WTC11 (cell line): Measurements from ENCODE around the gene ZNF367. TPM values are rescaled to one million over a fixed set of nuclear protein-coding genes. Genes with fewer than 3 reads are reported as not detected.

Experiments
- ATAC-seq: fragments of 200-7000 bp; cut with Tn5 transposase; 2 replicates; pipeline ENCODE4 v1.10.0; 2021; ENCODE audit warnings: mild to moderate bottlenecking, moderate library complexity
- CTCF ChIA-PET: fragments of 300-600 bp; sonication (Branson Sonifier 250); formaldehyde crosslinking; loops from one replicate; lab custom pipeline; 2021; ENCODE audit warnings: antibody characterized with exemption; lab: Charles Lee
- POLR2A ChIA-PET: fragments of 350-600 bp; sonication (Branson Sonifier 250); formaldehyde crosslinking; loops from one replicate; lab custom pipeline; 2021; ENCODE audit warnings: antibody characterized with exemption; lab: Charles Lee
- DNase-seq: peaks from one replicate; pipeline ENCODE4 v3.0.0; 2021; ENCODE audit warnings: low spot score
- H3K27ac Mint-ChIP-seq: 2 replicates; pipeline ENCODE4 v1.8.0; 2021; ENCODE audit warnings: mixed read lengths
- H3K27me3 Mint-ChIP-seq: 2 replicates; pipeline ENCODE4 v1.8.0; 2021; ENCODE audit warnings: low read depth, mild to moderate bottlenecking, moderate library complexity, mixed read lengths
- H3K36me3 Mint-ChIP-seq: 2 replicates; pipeline ENCODE4 v1.8.0; 2021; ENCODE audit warnings: mixed read lengths
- H3K4me1 Mint-ChIP-seq: 2 replicates; pipeline ENCODE4 v1.8.0; 2022; ENCODE audit warnings: mixed read lengths
- H3K4me3 Mint-ChIP-seq: 2 replicates; pipeline ENCODE4 v1.8.0; 2021; ENCODE audit warnings: mild to moderate bottlenecking, moderate library complexity, mixed read lengths
- H3K9me3 Mint-ChIP-seq: 2 replicates; pipeline ENCODE4 v1.8.0; 2021; ENCODE audit warnings: mixed read lengths
- AFF4 ChIP-seq: sonication (generic); formaldehyde crosslinking; IDR thresholded peaks from 2 replicates; pipeline ENCODE4 v1.8.1; 2023; ENCODE audit warnings: mild to moderate bottlenecking, missing genetic modification reagents, borderline replicate concordance
- ARID4B ChIP-seq: sonication (generic); formaldehyde crosslinking; IDR thresholded peaks from 2 replicates; pipeline ENCODE4 v1.8.0; 2023; ENCODE audit warnings: missing genetic modification reagents, mild to moderate bottlenecking, borderline replicate concordance
- ELF4 ChIP-seq: sonication (generic); formaldehyde crosslinking; IDR thresholded peaks from 2 replicates; pipeline ENCODE4 v1.8.1; 2022; ENCODE audit warnings: low read depth, mild to moderate bottlenecking, moderate library complexity, missing genetic modification reagents
- FOXK1 ChIP-seq: sonication (generic); formaldehyde crosslinking; IDR thresholded peaks from 2 replicates; pipeline ENCODE4 v1.8.0; 2022; ENCODE audit warnings: mild to moderate bottlenecking, moderate library complexity, missing genetic modification reagents
- GABPB1 ChIP-seq: sonication (generic); formaldehyde crosslinking; IDR thresholded peaks from 2 replicates; pipeline ENCODE4 v1.8.1; 2023; ENCODE audit warnings: mild to moderate bottlenecking, missing genetic modification reagents
- MLX ChIP-seq: sonication (generic); formaldehyde crosslinking; IDR thresholded peaks from 2 replicates; pipeline ENCODE4 v1.8.1; 2023; ENCODE audit warnings: mild to moderate bottlenecking, missing genetic modification reagents, moderate library complexity
- MYBL2 ChIP-seq: sonication (generic); formaldehyde crosslinking; IDR thresholded peaks from 2 replicates; pipeline ENCODE4 v1.8.1; 2023; ENCODE audit warnings: mild to moderate bottlenecking, moderate library complexity, missing genetic modification reagents
- NR1H2 ChIP-seq: sonication (generic); formaldehyde crosslinking; IDR thresholded peaks from 2 replicates; pipeline ENCODE4 v1.9.0; 2021; ENCODE audit warnings: mild to moderate bottlenecking, moderate library complexity, missing genetic modification reagents
- OVOL2 ChIP-seq: fragments of 250-450 bp; sonication (Bioruptor Pico); IDR thresholded peaks from 2 replicates; pipeline ENCODE4 v1.9.0; 2021; ENCODE audit warnings: mild to moderate bottlenecking, borderline replicate concordance
- PRRX2 ChIP-seq: fragments of 250-450 bp; sonication (Bioruptor Pico); IDR thresholded peaks from 2 replicates; pipeline ENCODE4 v1.8.0; 2021; ENCODE audit warnings: mild to moderate bottlenecking
- SMAD4 ChIP-seq: sonication (generic); formaldehyde crosslinking; IDR thresholded peaks from 2 replicates; pipeline ENCODE4 v1.8.0; 2022; ENCODE audit warnings: mild to moderate bottlenecking, missing genetic modification reagents
- ZNF138 ChIP-seq: sonication (generic); formaldehyde crosslinking; conservative IDR thresholded peaks from 2 replicates; pipeline ENCODE4 v1.8.1; 2022; ENCODE audit warnings: mild to moderate bottlenecking, moderate library complexity, missing genetic modification reagents
- ZNF281 ChIP-seq: sonication (generic); formaldehyde crosslinking; IDR thresholded peaks from 2 replicates; pipeline ENCODE4 v1.8.0; 2023; ENCODE audit warnings: mild to moderate bottlenecking, missing genetic modification reagents
- ZNF425 ChIP-seq: fragments of 250-450 bp; sonication (Bioruptor Pico); conservative IDR thresholded peaks from 2 replicates; pipeline ENCODE4 v1.9.0; 2021; ENCODE audit warnings: mild to moderate bottlenecking
- ZNF671 ChIP-seq: fragments of 250-450 bp; sonication (Bioruptor Pico); IDR thresholded peaks from 2 replicates; pipeline ENCODE4 v1.8.0; 2021; ENCODE audit warnings: mild to moderate bottlenecking
- ZSCAN18 ChIP-seq: fragments of 250-450 bp; sonication (Bioruptor Pico); IDR thresholded peaks from 2 replicates; pipeline ENCODE4 v2.1.2; 2022; ENCODE audit warnings: mild to moderate bottlenecking, moderate library complexity
- total RNA-seq: library from RNA; stranded (reverse); gene quantifications from 3 replicates; pipeline ENCODE4 v1.2.3, GENCODE V29; 2021
- TF ChIP-seq, protein P1 (sequence below): fragments of 250-450 bp; sonication (Bioruptor Pico); IDR thresholded peaks from 2 replicates; pipeline ENCODE4 v1.9.0; 2021; ENCODE audit warnings: moderate library complexity, mild to moderate bottlenecking, inconsistent platforms, borderline replicate concordance

The ZNF367 gene
- total RNA-seq, 1 experiment from 2014 or later = 7.4 TPM

DNA sequence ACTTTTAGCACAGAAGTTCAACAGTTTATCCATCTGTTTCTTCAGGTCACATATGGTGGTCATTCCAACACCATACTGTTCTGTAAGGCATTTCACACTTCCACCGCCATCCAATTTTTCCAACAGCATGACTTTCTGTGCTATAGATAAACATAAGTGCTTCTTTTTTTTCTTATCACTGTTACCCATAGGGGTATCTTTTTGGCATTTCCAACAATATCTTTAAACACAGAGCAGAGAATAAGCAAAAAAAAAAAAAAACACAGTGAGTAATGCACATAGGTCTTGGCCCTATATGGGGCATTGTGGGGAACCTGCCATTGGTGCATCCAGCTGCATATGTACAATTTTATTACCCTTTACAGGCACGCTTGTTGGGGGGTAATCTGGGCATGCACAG, 12.2 kb upstream of the ZNF367 start (continued):
- TF ChIP-seq PRRX2 (CRISPR knock-in tag) (no peak), ZNF425 (no peak), ZNF138 (no peak), FOXK1 (CRISPR knock-in tag) (no peak), ARID4B (no peak), OVOL2 (CRISPR knock-in tag) (no peak)

DNA sequence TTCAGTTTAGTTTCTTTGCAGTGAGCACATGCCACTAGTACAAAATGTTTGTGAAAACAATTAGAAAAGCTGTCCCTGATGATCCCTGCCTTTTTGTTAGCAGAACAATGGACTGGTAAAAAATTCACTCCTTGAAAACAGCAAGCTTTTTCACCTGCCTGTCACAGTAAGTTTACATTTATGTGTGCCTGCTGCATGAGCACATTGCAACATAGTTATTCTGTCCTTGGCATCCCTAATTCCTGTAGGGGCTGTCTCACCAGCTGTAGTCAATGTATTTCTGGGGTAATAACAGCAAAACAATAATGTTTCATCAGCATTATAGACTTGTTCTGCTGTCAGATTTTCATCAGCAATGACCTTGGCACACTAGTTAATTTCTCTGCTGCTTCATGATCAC, 11.6 kb upstream of the ZNF367 start:
- H3K9me3 Mint-ChIP-seq = peaks cover 3% of the 10 kb centered on the region
- no peaks in the 10 kb centered on the region for H3K36me3 Mint-ChIP-seq
- DNase-seq (no peak), ATAC-seq (no peak)
- no peaks in the 10 kb centered on the region for H3K27me3 Mint-ChIP-seq
- H3K27ac Mint-ChIP-seq = no peak overlapping the region
- ChIA-PET CTCF (no interaction called here), POLR2A (no interaction called here)
- TF ChIP-seq ZSCAN18 (CRISPR knock-in tag) (no peak), MYBL2 (CRISPR knock-in tag) (no peak), GABPB1 (CRISPR knock-in tag) (peak; percentile 32; the same call in 1 of the 2 replicates), ZNF281 (CRISPR knock-in tag) (no peak)
- no peaks in the 10 kb centered on the region for H3K4me1 Mint-ChIP-seq
- no peak overlapping the region for H3K4me3 Mint-ChIP-seq

DNA sequence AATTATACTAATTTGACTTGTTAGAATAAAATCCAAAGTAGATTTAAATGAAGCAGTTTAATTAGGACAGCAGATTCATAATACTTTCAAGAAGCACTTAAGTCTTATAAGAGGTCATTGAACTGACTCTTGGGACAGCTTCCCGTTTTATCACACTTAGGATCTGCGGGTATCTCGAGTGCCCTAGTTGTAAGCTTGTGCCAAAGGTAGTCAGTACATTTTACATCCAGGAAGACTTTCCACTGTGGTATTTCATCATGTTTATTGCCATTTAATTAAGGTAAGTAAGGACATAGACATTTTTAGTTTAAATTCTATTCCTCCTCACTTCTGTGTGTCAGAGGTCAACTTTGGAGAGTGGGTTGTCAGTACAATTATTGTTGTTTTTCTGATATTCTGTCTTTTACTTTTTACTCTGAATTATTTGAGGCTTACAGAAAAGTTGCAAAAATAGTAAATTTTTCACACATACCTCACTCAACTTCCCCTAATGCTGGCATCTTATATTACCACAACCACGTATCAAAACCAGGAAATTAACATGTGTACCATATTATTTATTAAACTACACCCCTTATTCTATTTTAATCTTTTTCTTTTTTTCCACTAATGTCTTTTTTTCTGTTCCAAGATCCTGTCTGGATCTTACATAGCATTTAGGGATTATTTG, 7.5 kb upstream of the ZNF367 start:
- CTCF ChIA-PET = interaction anchor here (0.5 to 1.0 kb wide), 3 partner anchors 16 to 241 kb away, joined by 3 to 7 read pairs (median 4); no protein-coding TSS in a partner anchor
- ATAC-seq = no peak
- POLR2A ChIA-PET = no interaction called here
- no peak overlapping the region for H3K27ac Mint-ChIP-seq
- no peak overlapping the region for H3K4me3 Mint-ChIP-seq
- no peaks in the 10 kb centered on the region for H3K9me3 Mint-ChIP-seq
- no peaks in the 10 kb centered on the region for H3K27me3 Mint-ChIP-seq
- no peak for TF ChIP-seq SMAD4 (CRISPR knock-in tag)
- no peak for TF ChIP-seq ELF4 (CRISPR knock-in tag)
- TF ChIP-seq AFF4 (CRISPR knock-in tag) = no peak
- no peak for TF ChIP-seq MLX
- TF ChIP-seq ZNF671 (CRISPR knock-in tag) = no peak
- TF ChIP-seq NR1H2 = no peak
- TF ChIP-seq, protein P1, sequence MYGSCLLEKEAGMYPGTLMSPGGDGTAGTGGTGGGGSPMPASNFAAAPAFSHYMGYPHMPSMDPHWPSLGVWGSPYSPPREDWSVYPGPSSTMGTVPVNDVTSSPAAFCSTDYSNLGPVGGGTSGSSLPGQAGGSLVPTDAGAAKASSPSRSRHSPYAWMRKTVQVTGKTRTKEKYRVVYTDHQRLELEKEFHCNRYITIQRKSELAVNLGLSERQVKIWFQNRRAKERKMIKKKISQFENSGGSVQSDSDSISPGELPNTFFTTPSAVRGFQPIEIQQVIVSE = no peak
- DNase-seq = no peak
- H3K4me1 Mint-ChIP-seq = peaks cover 17% of the 10 kb centered on the region
- H3K36me3 Mint-ChIP-seq = no peaks in the 10 kb centered on the region
